IMR-90 (cell line): ENCODE results near the gene RIPK1. TPM values are rescaled to one million over a fixed set of nuclear protein-coding genes. Genes with fewer than 3 reads are reported as not detected.

Experiments
- ATAC-seq: fragments of 200-7000 bp; cut with Tn5 transposase; 2 replicates; pipeline ENCODE4 v1.9.1; 2020; ENCODE audit warnings: low read depth, mild to moderate bottlenecking, moderate library complexity
- BruUV-seq: library from RNA; stranded (reverse); fragments of 400-500 nt; replicated peaks from 2 replicates; lab custom pipeline; 2021; lab: Mats Ljungman, UMichigan
- CTCF ChIA-PET: fragments of 300-600 bp; formaldehyde crosslinking; extraction: SDS; loops from one replicate; lab custom pipeline; 2021; ENCODE audit warnings: antibody characterized with exemption; lab: Yijun Ruan, JAX
- POLR2A ChIA-PET: fragments of 300-600 bp; sonication (Branson Sonifier 250); formaldehyde crosslinking; loops from one replicate; lab custom pipeline; 2022; ENCODE audit warnings: antibody characterized with exemption; ENCODE audit not compliant: unreplicated experiment; lab: Charles Lee
- DNase-seq: peaks from one replicate; pipeline ENCODE4 v3.0.0; 2013
- H2AFZ ChIP-seq: replicated peaks from 2 replicates; pipeline ENCODE3; 2013; ENCODE audit warnings: low read length, mild to moderate bottlenecking; ENCODE audit not compliant: poor library complexity
- H2AK5ac ChIP-seq: 2 replicates; pipeline ENCODE4 v1.6.1; 2013; ENCODE audit warnings: low read depth, low read length, inconsistent platforms
- H2AK9ac ChIP-seq: replicated peaks from 2 replicates; pipeline ENCODE3; 2013; ENCODE audit warnings: mild to moderate bottlenecking, low read depth, low read length, moderate library complexity; ENCODE audit not compliant: poor library complexity
- H2BK120ac ChIP-seq: 2 replicates; pipeline ENCODE4 v1.6.1; 2013; ENCODE audit warnings: low read depth, low read length, inconsistent platforms
- H2BK15ac ChIP-seq: 3 replicates; pipeline ENCODE4 v1.6.1; 2013; ENCODE audit warnings: low read depth, low read length, inconsistent platforms
- H2BK20ac ChIP-seq: 2 replicates; pipeline ENCODE4 v1.6.1; 2013; ENCODE audit warnings: low read depth, mild to moderate bottlenecking, inconsistent platforms, low read length, moderate library complexity
- H2BK5ac ChIP-seq: 2 replicates; pipeline ENCODE4 v1.6.1; 2013; ENCODE audit warnings: mild to moderate bottlenecking, low read depth, low read length, inconsistent platforms; ENCODE audit not compliant: poor library complexity, severe bottlenecking
- H3K14ac ChIP-seq: replicated peaks from 2 replicates; pipeline ENCODE4 v1.6.1; 2013; ENCODE audit warnings: low read depth, low read length, inconsistent platforms
- H3K18ac ChIP-seq: 2 replicates; pipeline ENCODE4 v1.6.1; 2013; ENCODE audit warnings: low read depth, low read length, control low read depth
- H3K23ac ChIP-seq: 2 replicates; pipeline ENCODE4 v1.6.1; 2013; ENCODE audit warnings: low read depth, low read length, inconsistent platforms
- H3K27ac ChIP-seq: 2 replicates; pipeline ENCODE4 v1.5.1; 2013; ENCODE audit warnings: mild to moderate bottlenecking, control low read depth, low read length; ENCODE audit not compliant: insufficient read depth
- H3K27me3 ChIP-seq: 2 replicates; pipeline ENCODE4 v1.6.1; 2013; ENCODE audit warnings: low read length; ENCODE audit not compliant: control insufficient read depth, insufficient read depth
- H3K36me3 ChIP-seq: 2 replicates; pipeline ENCODE4 v1.6.1; 2013; ENCODE audit warnings: low read length, mixed read lengths; ENCODE audit not compliant: control insufficient read depth, insufficient read depth
- H3K4ac ChIP-seq: 2 replicates; pipeline ENCODE4 v1.6.1; 2013; ENCODE audit warnings: low read depth, low read length, inconsistent platforms
- H3K4me1 ChIP-seq: 2 replicates; pipeline ENCODE4 v1.6.1; 2013; ENCODE audit warnings: low read length, mixed read lengths; ENCODE audit not compliant: control insufficient read depth, insufficient read depth
- H3K4me2 ChIP-seq: 2 replicates; pipeline ENCODE4 v1.6.1; 2013; ENCODE audit warnings: low read depth, mild to moderate bottlenecking, control low read depth, low read length, moderate library complexity
- H3K4me3 ChIP-seq: 2 replicates; pipeline ENCODE4 v1.5.1; 2013; ENCODE audit warnings: low read depth, mild to moderate bottlenecking, control low read depth, low read length, moderate library complexity; ENCODE audit not compliant: insufficient read depth
- H3K56ac ChIP-seq: 2 replicates; pipeline ENCODE4 v1.6.1; 2013; ENCODE audit warnings: low read length, inconsistent platforms; ENCODE audit not compliant: insufficient read depth; ENCODE audit errors: extremely low read depth
- H3K79me1 ChIP-seq, 2 experiments: 2 replicates each; pipeline ENCODE4 v1.6.1; 2013; ENCODE audit warnings: low read length in 2 of 2, inconsistent platforms in 1 of 2, low read depth in 1 of 2
- H3K9ac ChIP-seq: 2 replicates; pipeline ENCODE4 v1.6.1; 2013; ENCODE audit warnings: low read depth, low read length, control low read depth
- H3K9me1 ChIP-seq: 2 replicates; pipeline ENCODE4 v1.6.1; 2013; ENCODE audit warnings: low read length, inconsistent platforms; ENCODE audit not compliant: insufficient read depth
- H3K9me3 ChIP-seq: 2 replicates; pipeline ENCODE4 v1.6.1; 2013; ENCODE audit warnings: low read length; ENCODE audit not compliant: control insufficient read depth, insufficient read depth
- H4K20me1 ChIP-seq: 2 replicates; pipeline ENCODE4 v1.6.1; 2013; ENCODE audit warnings: low read length, inconsistent platforms; ENCODE audit not compliant: insufficient read depth
- H4K5ac ChIP-seq: 2 replicates; pipeline ENCODE4 v1.6.1; 2013; ENCODE audit warnings: mild to moderate bottlenecking, low read depth, low read length, control low read depth
- H4K8ac ChIP-seq, 2 experiments: 2 replicates each; pipeline ENCODE4 v1.6.1; 2013; ENCODE audit warnings: low read depth in 2 of 2, low read length in 2 of 2, control low read depth in 1 of 2, inconsistent platforms in 1 of 2
- H4K91ac ChIP-seq: 2 replicates; pipeline ENCODE4 v1.6.1; 2013; ENCODE audit warnings: low read depth, low read length, inconsistent platforms; ENCODE audit not compliant: insufficient read depth
- BHLHE40 ChIP-seq: fragments of 150-350 bp; IDR thresholded peaks from 2 replicates; pipeline ENCODE4 v1.6.1; 2016; ENCODE audit warnings: mild to moderate bottlenecking, low read depth, low read length
- CHD1 ChIP-seq: IDR thresholded peaks from 2 replicates; pipeline ENCODE4 v1.6.1; 2012; ENCODE audit warnings: low read depth, low read length, improper control_type of control experiment
- MAFK ChIP-seq: IDR thresholded peaks from 2 replicates; pipeline ENCODE4 v1.6.1; 2012; ENCODE audit warnings: low read depth, low read length, improper control_type of control experiment
- MAZ ChIP-seq: IDR thresholded peaks from 2 replicates; pipeline ENCODE4 v1.6.1; 2012; ENCODE audit warnings: low read depth, mild to moderate bottlenecking, low read length, improper control_type of control experiment, moderate library complexity, borderline replicate concordance
- MXI1 ChIP-seq: IDR thresholded peaks from 2 replicates; pipeline ENCODE4 v1.6.1; 2012; ENCODE audit warnings: low read depth, mild to moderate bottlenecking, low read length, moderate library complexity, borderline replicate concordance
- NFE2L2 ChIP-seq: fragments of 150-350 bp; IDR thresholded peaks from 2 replicates; pipeline ENCODE4 v1.6.1; 2016; ENCODE audit warnings: low read depth, mild to moderate bottlenecking, low read length
- RAD21 ChIP-seq: IDR thresholded peaks from 2 replicates; pipeline ENCODE4 v1.6.1; 2012; ENCODE audit warnings: low read length, improper control_type of control experiment
- RFX5 ChIP-seq: IDR thresholded peaks from 2 replicates; pipeline ENCODE4 v1.8.0; 2012; ENCODE audit warnings: low read depth, mild to moderate bottlenecking, low read length, moderate library complexity
- WGBS, 2 experiments: methylation state at CpG; one replicate each; pipeline versions ENCODE4 v1.1.5 to v1.1.7; 2013; ENCODE audit warnings: missing lambda C conversion rate in 2 of 2; ENCODE audit not compliant: insufficient read length in 1 of 2; ENCODE audit errors: extremely low coverage in 2 of 2; 5-methylcytosine and 5-hydroxymethylcytosine counted together
- dilution Hi-C: fragments of 300-500 bp; cut with HindIII; formaldehyde crosslinking; loops from one replicate; pipeline ENCODE4 v1.14.3; 2018; ENCODE audit warnings: low sequenced_read_pairs; ENCODE audit not compliant: unreplicated experiment
- in situ Hi-C: fragments of 300-500 bp; cut with MboI; formaldehyde crosslinking; loops from 3 replicates; pipeline ENCODE4 v1.14.3; 2019; ENCODE audit warnings: low sequenced_read_pairs, inconsistent platforms, mixed read lengths
- intact Hi-C: fragments of 100-400 bp; cut with micrococcal nuclease; formaldehyde crosslinking; loops from 2 replicates; pipeline ENCODE4 v1.10.0; 2022
- polyA plus RNA-seq, 3 experiments: library from polyadenylated mRNA; depleted of rRNA; stranded (reverse); fragments of >200 nt; gene quantifications; 2 replicates each; pipeline ENCODE4 v1.2.3, GENCODE V29; 2012; ENCODE audit warnings: low replicate concordance in 1 of 3
- total RNA-seq: library from RNA; depleted of rRNA; stranded (reverse); fragments of >200 nt; gene quantifications from 2 replicates; pipeline ENCODE4 v1.2.3, GENCODE V29; 2012
- TF ChIP-seq, protein P1 (sequence below): fragments of 150-350 bp; IDR thresholded peaks from 2 replicates; pipeline ENCODE4 v1.6.1; 2017; ENCODE audit warnings: mild to moderate bottlenecking, antibody characterized with exemption, low read length, low read depth
- TF ChIP-seq, protein P2 (sequence below): fragments of 150-350 bp; IDR thresholded peaks from 2 replicates; pipeline ENCODE4 v1.6.1; 2016; ENCODE audit warnings: low read depth, mild to moderate bottlenecking, low read length, moderate library complexity, borderline replicate concordance

The RIPK1 gene
- total and polyA plus RNA-seq, 2 of the 4 experiments (the other 2 are of a cell fraction): 12.6 to 25.6 TPM

DNA sequence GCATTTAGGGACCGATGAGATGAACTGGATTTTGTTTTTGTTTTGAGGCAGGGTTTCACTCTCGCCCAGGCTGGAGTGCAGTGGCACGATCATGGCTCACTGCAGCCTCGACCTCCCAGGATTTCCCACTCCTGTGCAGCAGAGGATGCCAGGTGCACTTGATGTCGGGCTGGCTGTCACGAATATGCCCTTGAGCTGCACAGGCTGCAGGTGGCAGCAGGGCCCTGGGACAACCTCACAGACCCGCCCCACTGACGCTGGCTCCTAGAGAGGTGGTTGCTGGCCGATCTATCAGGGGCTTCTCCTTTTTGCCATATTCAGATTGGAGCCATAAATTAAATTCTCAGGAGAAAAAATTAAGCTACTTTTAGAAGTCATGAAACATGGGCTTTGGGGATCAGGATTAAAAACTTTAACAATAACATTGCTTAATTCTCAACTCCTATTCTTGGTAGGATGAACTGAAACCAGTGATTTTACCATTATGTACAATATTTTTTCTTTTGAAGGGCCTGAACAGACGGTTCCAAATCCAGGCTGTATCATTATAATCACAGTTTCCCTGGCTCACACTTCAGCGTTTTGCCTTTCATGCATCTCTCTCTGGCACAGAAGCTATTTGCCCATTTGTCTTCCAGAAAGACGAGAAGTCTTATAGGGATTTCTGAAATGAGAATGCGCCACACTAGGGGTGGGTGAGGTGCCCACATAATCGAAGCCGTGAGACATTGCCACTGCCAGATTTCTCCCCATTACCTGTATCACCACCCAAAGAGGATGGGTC is 36.2 kb upstream of the RIPK1 start:
- BruUV-seq: no TSS peak
- no peak overlapping the region for H3K23ac ChIP-seq
- 80% methylated on average over 1 of the region's 15 CpGs; no CpG with 5 or more reads in 1 of the 2 experiments for WGBS, 2 experiments
- no peak overlapping the region for H3K9ac ChIP-seq
- no peaks in the 10 kb centered on the region for H4K20me1 ChIP-seq
- H2BK120ac ChIP-seq: no peak overlapping the region
- H3K9me1 ChIP-seq: no peaks in the 10 kb centered on the region
- no peak overlapping the region for H2AK5ac ChIP-seq
- no peak overlapping the region for H4K91ac ChIP-seq
- H2BK20ac ChIP-seq: no peak overlapping the region
- peaks cover under 1% of the 10 kb centered on the region; the same call in 1 of the 2 replicates for H3K27me3 ChIP-seq
- no peak overlapping the region for H4K8ac ChIP-seq
- in situ Hi-C loops (no loop called here), intact Hi-C loops (no loop called here), dilution Hi-C loops (no loop called here)
- DNase-seq: no peak
- no peak overlapping the region for H3K56ac ChIP-seq
- ChIA-PET CTCF (no interaction called here), POLR2A (no interaction called here)
- no peak overlapping the region for H4K5ac ChIP-seq
- no peak for ATAC-seq
- no peak overlapping the region for H3K18ac ChIP-seq
- no peaks in the 10 kb centered on the region for H3K79me1 ChIP-seq
- no peak overlapping the region for H3K14ac ChIP-seq
- no peak overlapping the region for H3K27ac ChIP-seq
- H3K36me3 ChIP-seq: no peaks in the 10 kb centered on the region
- H3K9me3 ChIP-seq: no peaks in the 10 kb centered on the region
- H3K4me3 ChIP-seq: no peak overlapping the region
- H2AK9ac ChIP-seq: no peak overlapping the region
- no peak overlapping the region for H2BK15ac ChIP-seq
- no peak overlapping the region for H2AFZ ChIP-seq
- H2BK5ac ChIP-seq: no peak overlapping the region
- TF ChIP-seq NFE2L2 (no peak), BHLHE40 (no peak), MXI1 (no peak), MAFK (no peak), RAD21 (no peak), RFX5 (no peak), CHD1 (no peak), MAZ (no peak)
- TF ChIP-seq, protein P1, sequence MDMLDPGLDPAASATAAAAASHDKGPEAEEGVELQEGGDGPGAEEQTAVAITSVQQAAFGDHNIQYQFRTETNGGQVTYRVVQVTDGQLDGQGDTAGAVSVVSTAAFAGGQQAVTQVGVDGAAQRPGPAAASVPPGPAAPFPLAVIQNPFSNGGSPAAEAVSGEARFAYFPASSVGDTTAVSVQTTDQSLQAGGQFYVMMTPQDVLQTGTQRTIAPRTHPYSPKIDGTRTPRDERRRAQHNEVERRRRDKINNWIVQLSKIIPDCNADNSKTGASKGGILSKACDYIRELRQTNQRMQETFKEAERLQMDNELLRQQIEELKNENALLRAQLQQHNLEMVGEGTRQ: no peak
- TF ChIP-seq, protein P2, sequence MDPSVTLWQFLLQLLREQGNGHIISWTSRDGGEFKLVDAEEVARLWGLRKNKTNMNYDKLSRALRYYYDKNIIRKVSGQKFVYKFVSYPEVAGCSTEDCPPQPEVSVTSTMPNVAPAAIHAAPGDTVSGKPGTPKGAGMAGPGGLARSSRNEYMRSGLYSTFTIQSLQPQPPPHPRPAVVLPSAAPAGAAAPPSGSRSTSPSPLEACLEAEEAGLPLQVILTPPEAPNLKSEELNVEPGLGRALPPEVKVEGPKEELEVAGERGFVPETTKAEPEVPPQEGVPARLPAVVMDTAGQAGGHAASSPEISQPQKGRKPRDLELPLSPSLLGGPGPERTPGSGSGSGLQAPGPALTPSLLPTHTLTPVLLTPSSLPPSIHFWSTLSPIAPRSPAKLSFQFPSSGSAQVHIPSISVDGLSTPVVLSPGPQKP: no peak
- no peaks in the 10 kb centered on the region for H3K4me1 ChIP-seq
- H3K4ac ChIP-seq: no peak overlapping the region
- no peak overlapping the region for H3K4me2 ChIP-seq
